GM19043 (cell line): ENCODE data around the gene SCFD2.

Source experiments
- ATAC-seq: cut with Tn5 transposase; IDR thresholded peaks from one replicate; pipeline ENCODE4 v1.9.1; 2021; ENCODE audit warnings: low read depth; ENCODE audit not compliant: unreplicated experiment

The SCFD2 gene

GRCh38 chr4:53121264-53121865 lies 244.5 kb downstream of the SCFD2 start:
- ATAC-seq, result no peak

- ATAC-seq, result no peak
Observed at GRCh38 chr4:53120778-53121177, 245.1 kb downstream of the SCFD2 start.

GRCh38 chr4:53119680-53120079 lies 246.2 kb downstream of the SCFD2 start:
- ATAC-seq, result no peak

GRCh38 chr4:53118676-53119075 lies 247.2 kb downstream of the SCFD2 start:
- no peak for ATAC-seq

- no peak for ATAC-seq
Observed at GRCh38 chr4:53116954-53117353, 248.9 kb downstream of the SCFD2 start.

GRCh38 chr4:53113431-53114225 lies 252.2 kb downstream of the SCFD2 start:
- no peak for ATAC-seq

GRCh38 chr4:53105313-53105712 lies 260.5 kb downstream of the SCFD2 start:
- no peak for ATAC-seq

- ATAC-seq, result no peak
Observed at GRCh38 chr4:53103481-53103880, 262.4 kb downstream of the SCFD2 start.

GRCh38 chr4:53101191-53101581 lies 264.7 kb downstream of the SCFD2 start:
- no peak for ATAC-seq

- no peak for ATAC-seq
Observed at GRCh38 chr4:53100501-53101190, 265.2 kb downstream of the SCFD2 start.

- ATAC-seq, result no peak
Observed at GRCh38 chr4:53098681-53099121, 267.2 kb downstream of the SCFD2 start.

GRCh38 chr4:53094040-53094439 lies 271.8 kb downstream of the SCFD2 start:
- no peak for ATAC-seq

GRCh38 chr4:53089936-53090729 lies 275.7 kb downstream of the SCFD2 start:
- no peak for ATAC-seq

GRCh38 chr4:53088152-53088551 lies 277.7 kb downstream of the SCFD2 start:
- no peak for ATAC-seq

GRCh38 chr4:53076374-53076958 lies 289.4 kb downstream of the SCFD2 start:
- ATAC-seq, result no peak

GRCh38 chr4:53075162-53075785 lies 290.6 kb downstream of the SCFD2 start:
- no peak for ATAC-seq

GRCh38 chr4:53068755-53069330 lies 297.0 kb downstream of the SCFD2 start:
- ATAC-seq, result no peak

- ATAC-seq, result no peak
Observed at GRCh38 chr4:53067125-53067802, 298.6 kb downstream of the SCFD2 start.

- ATAC-seq, result no peak
Observed at GRCh38 chr4:53066155-53066554, 299.7 kb downstream of the SCFD2 start.
